HS-5 (cell line): ENCODE results near the gene LEMD2.
A peak's percentile ranks its signal among the peaks of the same experiment; 100 is the strongest.

Source experiments
- DNase-seq: peaks from one replicate; pipeline ENCODE4 v3.0.0-alpha.2; 2012; ENCODE audit warnings: low read depth

The LEMD2 gene

GRCh38 chr6:33756211-33756954 lies 32.5 kb downstream of the LEMD2 start:
- DNase-seq: no peak

- no peak for DNase-seq
Observed at GRCh38 chr6:33755070-33755869, 33.7 kb downstream of the LEMD2 start.

- DNase-seq: no peak
Observed at GRCh38 chr6:33754222-33754621, 34.7 kb downstream of the LEMD2 start.

GRCh38 chr6:33752646-33753015 lies 36.3 kb downstream of the LEMD2 start:
- no peak for DNase-seq

GRCh38 chr6:33751771-33752645 lies 36.9 kb downstream of the LEMD2 start:
- DNase-seq: no peak

GRCh38 chr6:33750244-33750991 lies 38.5 kb downstream of the LEMD2 start:
- no peak for DNase-seq

- no peak for DNase-seq
Observed at GRCh38 chr6:33749401-33749800, 39.5 kb downstream of the LEMD2 start.

GRCh38 chr6:33748841-33749240 lies 40.1 kb downstream of the LEMD2 start:
- no peak for DNase-seq

GRCh38 chr6:33747823-33748222 lies 41.1 kb downstream of the LEMD2 start:
- no peak for DNase-seq

GRCh38 chr6:33746651-33747100 lies 42.3 kb downstream of the LEMD2 start, which contains the start of gene IP6K3:
Gene IP6K3, minus strand, starts transcription at chr6:33746905. Its CDS starts 11,429 bp downstream, at chr6:33735476.
- no peak for DNase-seq

GRCh38 chr6:33746036-33746600 lies 42.8 kb downstream of the LEMD2 start:
- DNase-seq: no peak

GRCh38 chr6:33745548-33745947 lies 43.4 kb downstream of the LEMD2 start:
- no peak for DNase-seq

GRCh38 chr6:33744895-33745546 lies 43.9 kb downstream of the LEMD2 start:
- DNase-seq: no peak

GRCh38 chr6:33744001-33744848 lies 44.7 kb downstream of the LEMD2 start:
- DNase-seq: peak; percentile 37

GRCh38 chr6:33742837-33743236 lies 46.1 kb downstream of the LEMD2 start:
- no peak for DNase-seq

GRCh38 chr6:33742092-33742491 lies 46.8 kb downstream of the LEMD2 start:
- DNase-seq: no peak

- DNase-seq: no peak
Observed at GRCh38 chr6:33740794-33741193, 48.1 kb downstream of the LEMD2 start.

GRCh38 chr6:33740204-33740608 lies 48.7 kb downstream of the LEMD2 start:
- no peak for DNase-seq

- no peak for DNase-seq
Observed at GRCh38 chr6:33739571-33739970, 49.4 kb downstream of the LEMD2 start.

- no peak for DNase-seq
Observed at GRCh38 chr6:33738879-33739278, 50.1 kb downstream of the LEMD2 start.
